ENCODE measurements around the gene MTMR6. TPM values are rescaled to one million over a fixed set of nuclear protein-coding genes. Genes with fewer than 3 reads are reported as not detected.
A peak's percentile ranks its signal among the peaks of the same experiment; 100 is the strongest.

The MTMR6 gene
- total RNA-seq = 10 to 100 TPM; 19.9 to 28.4 (median 23.6) TPM

GRCh38 chr13:25286969-25287961 is at the start of gene MTMR6:
TSS of gene MTMR6 (minus strand) at chr13:25287488. CDS start at chr13:25287247, 241 bp downstream.
- DNase-seq (ENCODE audit: extremely low spot score) = peak; percentile 98
- 14% methylated on average over 7 of the region's 65 CpGs for WGBS
- Histone ChIP-seq H3K27me3 (no peaks in the 10 kb centered on the region), H3K4me1 (peaks cover 9 to 25% (median 17%) of the 10 kb centered on the region in 4 donors), H3K36me3 (no peaks in the 10 kb centered on the region), H3K9me3 (no peaks in the 10 kb centered on the region), H3K27ac (replicated peaks in 1 of 4) (peak within 1 kb of the TSS; percentile 87 to 91 (median 89)), H3K4me3 (peak within 1 kb of the TSS; percentile 78 to 87 (median 84))
- intact Hi-C loops (cut with DNase I) = no loop called here
- no peak for TF ChIP-seq EP300 (IDR thresholded peaks at IDR 0.05)
- peak; percentile 80 to 88 for TF ChIP-seq POLR2AphosphoS5 (IDR thresholded peaks at IDR 0.05)
- peak; percentile 22 for TF ChIP-seq POLR2A (IDR thresholded peaks at IDR 0.05; ENCODE audit: low read depth)
- TF ChIP-seq CTCF (IDR thresholded peaks at IDR 0.05) = peak in 2 of 3 experiments; percentile 99 to 100

GRCh38 chr13:25335856-25336255 is 48.6 kb upstream of the MTMR6 start:
- H3K27me3 ChIP-seq = no peaks in the 10 kb centered on the region
- no peak overlapping the region for H3K4me3 ChIP-seq
- no peak for DNase-seq (ENCODE audit: extremely low spot score)
- intact Hi-C loops (cut with DNase I) = no loop called here
- no peak overlapping the region for H3K27ac ChIP-seq (replicated peaks in 1 of 4)
- no peaks in the 10 kb centered on the region for H3K9me3 ChIP-seq
- peaks cover 0 to 8% (median 2%) of the 10 kb centered on the region in 4 donors for H3K4me1 ChIP-seq
- H3K36me3 ChIP-seq = peaks cover 25 to 68% (median 47%) of the 10 kb centered on the region in 4 donors
- TF ChIP-seq CTCF (IDR thresholded peaks at IDR 0.05) = no peak
- TF ChIP-seq POLR2AphosphoS5 (IDR thresholded peaks at IDR 0.05) = no peak
- no peak for TF ChIP-seq POLR2A (IDR thresholded peaks at IDR 0.05; ENCODE audit: low read depth)
- no peak for TF ChIP-seq EP300 (IDR thresholded peaks at IDR 0.05)
- WGBS = 37% methylated on average over 3 of the region's 3 CpGs

- no peak overlapping the region for H3K4me3 ChIP-seq
- peak overlapping the region in 1 of 4 donors; percentile 13 for H3K27ac ChIP-seq (replicated peaks in 1 of 4)
- H3K4me1 ChIP-seq = peaks cover 0 to 20% (median 0%) of the 10 kb centered on the region in 4 donors
- no peaks in the 10 kb centered on the region for H3K9me3 ChIP-seq
- TF ChIP-seq CTCF (IDR thresholded peaks at IDR 0.05) (no peak), EP300 (IDR thresholded peaks at IDR 0.05) (no peak), POLR2A (IDR thresholded peaks at IDR 0.05; ENCODE audit: low read depth) (no peak), POLR2AphosphoS5 (IDR thresholded peaks at IDR 0.05) (no peak)
- 44% methylated on average over 1 of the region's 1 CpG for WGBS
- no peak for DNase-seq (ENCODE audit: extremely low spot score)
- H3K27me3 ChIP-seq = no peaks in the 10 kb centered on the region
- peaks cover 43 to 82% (median 68%) of the 10 kb centered on the region in 4 donors for H3K36me3 ChIP-seq
- intact Hi-C loops (cut with DNase I) = no loop called here
Observed at GRCh38 chr13:25330541-25330940, 43.3 kb upstream of the MTMR6 start.

- 98% methylated on average over 4 of the region's 4 CpGs for WGBS
- intact Hi-C loops (cut with DNase I) = loop anchor here (5.0 kb wide), 1 partner anchor 77 kb away; no protein-coding TSS in a partner anchor
- H3K4me3 ChIP-seq = no peak overlapping the region
Observed at GRCh38 chr13:25329706-25330105, 42.4 kb upstream of the MTMR6 start.

More at GRCh38 chr13:25329706-25330105, 42.4 kb upstream of the MTMR6 start:
- DNase-seq (ENCODE audit: extremely low spot score) = no peak
- H3K9me3 ChIP-seq = no peaks in the 10 kb centered on the region
- peak overlapping the region in 1 of 4 donors; percentile 13 for H3K27ac ChIP-seq (replicated peaks in 1 of 4)
- no peaks in the 10 kb centered on the region for H3K27me3 ChIP-seq
- peaks cover 0 to 20% (median 0%) of the 10 kb centered on the region in 4 donors for H3K4me1 ChIP-seq
- peaks cover 51 to 90% (median 75%) of the 10 kb centered on the region in 4 donors for H3K36me3 ChIP-seq
- TF ChIP-seq POLR2A (IDR thresholded peaks at IDR 0.05; ENCODE audit: low read depth) = no peak
- no peak for TF ChIP-seq EP300 (IDR thresholded peaks at IDR 0.05)
- no peak for TF ChIP-seq CTCF (IDR thresholded peaks at IDR 0.05)
- TF ChIP-seq POLR2AphosphoS5 (IDR thresholded peaks at IDR 0.05) = no peak
